K562 (cell line): ENCODE measurements around the gene ZNF407. TPM values are rescaled to one million over a fixed set of nuclear protein-coding genes. Genes with fewer than 3 reads are reported as not detected.

Experiments used
- ATAC-seq: fragments of 200-7000 bp; cut with Tn5 transposase; 3 replicates; pipeline ENCODE4 v1.9.1; 2020; ENCODE audit warnings: moderate library complexity
- BruUV-seq: library from RNA; stranded (reverse); fragments of 400-500 nt; replicated peaks from 2 replicates; lab custom pipeline; 2021; lab: Mats Ljungman, UMichigan
- CTCF ChIA-PET: fragments of 300-600 bp; formaldehyde crosslinking; extraction: SDS; loops from one replicate; lab custom pipeline; 2021; ENCODE audit warnings: low intra/inter-chr PET ratio; lab: Yijun Ruan, JAX
- POLR2A ChIA-PET: fragments of 300-600, 350-650 bp; sonication (Branson Sonifier 250); formaldehyde crosslinking; extraction: SDS; loops from one replicate; lab custom pipeline; 2021; ENCODE audit warnings: antibody characterized with exemption, inconsistent platforms; lab: Yijun Ruan, JAX
- DNase-seq, 4 experiments: peaks; one replicate each; pipeline versions ENCODE4 v3.0.0 to v3.0.0-alpha.2; 2011 to 2018; ENCODE audit warnings: low spot score in 3 of 4, mixed read lengths in 3 of 4; ENCODE audit errors: extremely low read depth in 1 of 4
- FAIRE-seq: peaks from 2 replicates; lab custom pipeline; 2011; peaks lifted over from hg19 to GRCh38; lab: Jason Lieb, UNC
- H2AFZ ChIP-seq: 2 replicates; pipeline ENCODE4 v1.6.0; 2011; ENCODE audit warnings: low read depth, low read length, control low read depth, inconsistent platforms
- H3K27ac ChIP-seq: fragments of 200-600 bp; 3 replicates; pipeline ENCODE4 v1.8.0; 2011; ENCODE audit warnings: low read depth, mild to moderate bottlenecking, control low read depth, inconsistent platforms, low read length, moderate library complexity, mixed read lengths; ENCODE audit errors: extremely low read depth
- H3K27me3 ChIP-seq, 2 experiments: fragments of 300-600 bp in 1 of 2; 2 replicates in 1 of 2; 3 replicates in 1 of 2; pipeline versions ENCODE4 v1.6.0 to v1.8.0; 2011; ENCODE audit warnings: inconsistent platforms in 2 of 2, low read length in 2 of 2, mild to moderate bottlenecking in 1 of 2, mixed read lengths in 1 of 2, moderate library complexity in 1 of 2; ENCODE audit not compliant: control insufficient read depth in 2 of 2, insufficient read depth in 2 of 2
- H3K36me3 ChIP-seq: fragments of 300-600 bp; 3 replicates; pipeline ENCODE4 v1.8.0; 2011; ENCODE audit warnings: mild to moderate bottlenecking, low read length, inconsistent platforms; ENCODE audit not compliant: control insufficient read depth, insufficient read depth
- H3K4me1 ChIP-seq, 2 experiments: fragments of 200-600 bp in 1 of 2; replicated peaks in 1 of 2; 2 replicates in 1 of 2; 3 replicates in 1 of 2; pipeline versions ENCODE4 v1.5.1 to v1.8.0; 2011; ENCODE audit warnings: inconsistent platforms in 2 of 2, low read length in 2 of 2, mild to moderate bottlenecking in 1 of 2, mixed read lengths in 1 of 2, moderate library complexity in 1 of 2; ENCODE audit not compliant: control insufficient read depth in 2 of 2, insufficient read depth in 2 of 2
- H3K4me2 ChIP-seq: 2 replicates; pipeline ENCODE4 v1.6.1; 2011; ENCODE audit warnings: low read length, control low read depth, inconsistent platforms, mixed read lengths; ENCODE audit not compliant: insufficient read depth
- H3K4me3 ChIP-seq: fragments of 200-600 bp; sonication (generic), shearing (Covaris generic); 2 replicates; pipeline ENCODE4 v1.5.1; 2016; ENCODE audit warnings: control low read depth, inconsistent platforms
- H3K79me2 ChIP-seq: fragments of 200-600 bp; 3 replicates; pipeline ENCODE4 v1.8.0; 2011; ENCODE audit warnings: low read length, inconsistent platforms; ENCODE audit not compliant: control insufficient read depth, insufficient read depth
- H3K9ac ChIP-seq, 2 experiments: 2 replicates each; pipeline versions ENCODE4 v1.6.0 to v1.6.1; 2011; ENCODE audit warnings: low read depth in 2 of 2, low read length in 2 of 2, control low read depth in 1 of 2, inconsistent platforms in 1 of 2, mild to moderate bottlenecking in 1 of 2, mixed read lengths in 1 of 2; ENCODE audit not compliant: insufficient read depth in 1 of 2
- H3K9me1 ChIP-seq: one replicate; pipeline ENCODE4 v1.6.0; 2011; ENCODE audit warnings: inconsistent platforms, mild to moderate bottlenecking, low read length, moderate library complexity; ENCODE audit not compliant: control insufficient read depth, insufficient read depth
- H3K9me3 ChIP-seq: replicated peaks from 2 replicates; pipeline ENCODE4 v1.5.1; 2011; ENCODE audit warnings: low read depth, low read length, inconsistent platforms; ENCODE audit not compliant: control insufficient read depth, insufficient read depth
- H4K20me1 ChIP-seq: replicated peaks from 2 replicates; pipeline ENCODE4 v1.6.1; 2011; ENCODE audit warnings: low read length, inconsistent platforms, mixed read lengths; ENCODE audit not compliant: control insufficient read depth, insufficient read depth
- BCL6 ChIP-seq: fragments of 250-450 bp; sonication (Bioruptor Pico); IDR thresholded peaks from 2 replicates; pipeline ENCODE4 v1.4.0; 2020
- HMG20B ChIP-seq: fragments of 250-450 bp; sonication (Bioruptor Pico); IDR thresholded peaks from 2 replicates; pipeline ENCODE4 v1.5.0; 2021; ENCODE audit warnings: mild to moderate bottlenecking
- KDM5B ChIP-seq: fragments of 200-600 bp; sonication (generic); IDR thresholded peaks from 2 replicates; pipeline ENCODE4 v1.6.1; 2012; ENCODE audit warnings: low read depth, mild to moderate bottlenecking, moderate library complexity, low read length, control low read depth, inconsistent platforms; ENCODE audit not compliant: insufficient replicate concordance
- NFIC ChIP-seq: fragments of 450-650 bp; IDR thresholded peaks from 2 replicates; pipeline ENCODE4 v1.6.1; 2017; ENCODE audit warnings: mild to moderate bottlenecking, inconsistent platforms
- RAD51 ChIP-seq: fragments of 450-650 bp; IDR thresholded peaks from 2 replicates; pipeline ENCODE4 v1.7.1; 2016; ENCODE audit warnings: low read depth, mild to moderate bottlenecking, borderline replicate concordance
- RBM34 ChIP-seq: fragments of 200-400 bp; formaldehyde crosslinking; IDR thresholded peaks from 2 replicates; pipeline ENCODE4 v1.6.1; 2018; ENCODE audit warnings: low read length, borderline replicate concordance; ENCODE audit not compliant: insufficient read depth
- ZBTB8A ChIP-seq: fragments of 450-650 bp; IDR thresholded peaks from 2 replicates; pipeline ENCODE4 v1.6.1; 2018; ENCODE audit warnings: mild to moderate bottlenecking, moderate library complexity; ENCODE audit not compliant: partially characterized antibody
- ZFP36 ChIP-seq: fragments of 150-350 bp; IDR thresholded peaks from 2 replicates; pipeline ENCODE4 v1.6.1; 2018; ENCODE audit warnings: low read length, low read depth; ENCODE audit not compliant: partially characterized antibody
- ZFX ChIP-seq: sonication (generic); formaldehyde crosslinking; IDR thresholded peaks from 2 replicates; pipeline ENCODE4 v1.8.0; 2022; ENCODE audit warnings: mild to moderate bottlenecking, missing genetic modification reagents, moderate library complexity
- ZNF133 ChIP-seq: fragments of 250-450 bp; sonication (Bioruptor Pico); IDR thresholded peaks from 2 replicates; pipeline ENCODE4 v1.4.0; 2020; ENCODE audit warnings: mild to moderate bottlenecking
- ZNF41 ChIP-seq: fragments of 250-450 bp; sonication (Bioruptor Pico); conservative IDR thresholded peaks from 2 replicates; pipeline ENCODE4 v1.4.0; 2020; ENCODE audit warnings: mild to moderate bottlenecking
- ZNF551 ChIP-seq: fragments of 250-450 bp; sonication (Bioruptor Pico); IDR thresholded peaks from 2 replicates; pipeline ENCODE4 v1.5.0; 2021; ENCODE audit warnings: mild to moderate bottlenecking, moderate library complexity
- WGBS: fragments of 100-300 bp; shearing (Covaris generic); methylation state at CpG from one replicate; pipeline ENCODE4 v1.1.6; 2016; ENCODE audit warnings: low coverage, mixed read lengths; ENCODE audit not compliant: insufficient coverage; ENCODE audit errors: missing lambda C conversion rate; 5-methylcytosine and 5-hydroxymethylcytosine counted together
- in situ Hi-C: fragments of 300-500 bp; cut with MboI; formaldehyde crosslinking; loops from 4 replicates; pipeline ENCODE4 v1.15.0; 2018; ENCODE audit warnings: inconsistent platforms, mixed read lengths
- intact Hi-C: fragments of 100-400 bp; cut with micrococcal nuclease; formaldehyde crosslinking; loops from 2 replicates; pipeline ENCODE4 v1.14.2; 2022
- polyA plus RNA-seq, 8 experiments: library from polyadenylated mRNA; depleted of rRNA in 4 of 8; stranded (reverse) in 5 of 8; unstranded in 3 of 8; fragments of >200 nt; fragmentation: Nextera tagmentation in 2 of 8; fragmentation: Illumina TruSeq in 1 of 8; extraction: Ambion mirVana in 2 of 8; extraction: Trizol in 1 of 8; gene quantifications; 2 replicates each; pipeline versions ENCODE4 v1.2.1 to v1.2.3, GENCODE V29; 2011 to 2014; ENCODE audit warnings: inconsistent platforms in 1 of 8, missing spikeins in 1 of 8
- total RNA-seq, 7 experiments: library from RNA; depleted of rRNA in 6 of 7; stranded (reverse); fragments of >200 nt in 6 of 7; fragmentation: Illumina TruSeq in 2 of 7; extraction: Trizol in 2 of 7; gene quantifications; 2 replicates each; pipeline versions ENCODE4 v1.2.1 to v1.2.3, GENCODE V29; 2011 to 2021; ENCODE audit warnings: low replicate concordance in 1 of 7
- TF ChIP-seq, protein P1 (sequence below): fragments of 450-650 bp; IDR thresholded peaks from 2 replicates; pipeline ENCODE4 v1.6.1; 2017; ENCODE audit warnings: antibody characterized with exemption, mild to moderate bottlenecking
- TF ChIP-seq, protein P2 (sequence below): fragments of 450-650 bp; conservative IDR thresholded peaks from 2 replicates; pipeline ENCODE4 v1.6.1; 2016; ENCODE audit warnings: missing genetic modification characterization, low read depth, mild to moderate bottlenecking, control low read depth, missing compliant biosample characterization

The ZNF407 gene
- total and polyA plus RNA-seq, 9 of the 15 experiments (the other 6 are each of a cell fraction or from before 2014, with no cell fraction given), result 0.21 to 5.4 (median 2.3) TPM

DNA sequence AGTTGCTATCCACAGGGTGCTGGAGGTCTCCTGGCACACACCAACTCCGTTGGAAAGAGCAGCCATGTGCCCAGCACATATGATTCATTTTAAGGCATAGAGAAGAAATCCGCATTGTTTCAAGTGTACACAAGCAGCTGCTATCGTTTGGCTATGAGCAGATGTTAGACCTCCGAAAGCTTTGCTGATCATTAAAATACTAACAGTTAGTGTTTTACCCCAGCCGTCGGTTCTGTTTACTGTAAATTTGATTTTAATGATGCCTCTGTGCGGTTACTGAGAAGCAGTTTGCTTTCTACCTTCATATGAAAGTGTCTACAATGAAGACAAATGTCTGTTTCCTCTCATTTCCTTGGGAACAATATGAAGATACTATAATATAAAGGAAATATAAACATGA lies 456.4 kb downstream of the ZNF407 start (continued):
- TF ChIP-seq, protein P1, sequence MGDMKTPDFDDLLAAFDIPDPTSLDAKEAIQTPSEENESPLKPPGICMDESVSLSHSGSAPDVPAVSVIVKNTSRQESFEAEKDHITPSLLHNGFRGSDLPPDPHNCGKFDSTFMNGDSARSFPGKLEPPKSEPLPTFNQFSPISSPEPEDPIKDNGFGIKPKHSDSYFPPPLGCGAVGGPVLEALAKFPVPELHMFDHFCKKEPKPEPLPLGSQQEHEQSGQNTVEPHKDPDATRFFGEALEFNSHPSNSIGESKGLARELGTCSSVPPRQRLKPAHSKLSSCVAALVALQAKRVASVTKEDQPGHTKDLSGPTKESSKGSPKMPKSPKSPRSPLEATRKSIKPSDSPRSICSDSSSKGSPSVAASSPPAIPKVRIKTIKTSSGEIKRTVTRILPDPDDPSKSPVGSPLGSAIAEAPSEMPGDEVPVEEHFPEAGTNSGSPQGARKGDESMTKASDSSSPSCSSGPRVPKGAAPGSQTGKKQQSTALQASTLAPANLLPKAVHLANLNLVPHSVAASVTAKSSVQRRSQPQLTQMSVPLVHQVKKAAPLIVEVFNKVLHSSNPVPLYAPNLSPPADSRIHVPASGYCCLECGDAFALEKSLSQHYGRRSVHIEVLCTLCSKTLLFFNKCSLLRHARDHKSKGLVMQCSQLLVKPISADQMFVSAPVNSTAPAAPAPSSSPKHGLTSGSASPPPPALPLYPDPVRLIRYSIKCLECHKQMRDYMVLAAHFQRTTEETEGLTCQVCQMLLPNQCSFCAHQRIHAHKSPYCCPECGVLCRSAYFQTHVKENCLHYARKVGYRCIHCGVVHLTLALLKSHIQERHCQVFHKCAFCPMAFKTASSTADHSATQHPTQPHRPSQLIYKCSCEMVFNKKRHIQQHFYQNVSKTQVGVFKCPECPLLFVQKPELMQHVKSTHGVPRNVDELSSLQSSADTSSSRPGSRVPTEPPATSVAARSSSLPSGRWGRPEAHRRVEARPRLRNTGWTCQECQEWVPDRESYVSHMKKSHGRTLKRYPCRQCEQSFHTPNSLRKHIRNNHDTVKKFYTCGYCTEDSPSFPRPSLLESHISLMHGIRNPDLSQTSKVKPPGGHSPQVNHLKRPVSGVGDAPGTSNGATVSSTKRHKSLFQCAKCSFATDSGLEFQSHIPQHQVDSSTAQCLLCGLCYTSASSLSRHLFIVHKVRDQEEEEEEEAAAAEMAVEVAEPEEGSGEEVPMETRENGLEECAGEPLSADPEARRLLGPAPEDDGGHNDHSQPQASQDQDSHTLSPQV, result no peak
- TF ChIP-seq RAD51, result no peak
- no peak for TF ChIP-seq ZNF41 (CRISPR knock-in tag)
- no peak for TF ChIP-seq NFIC
- TF ChIP-seq RBM34, result no peak
- TF ChIP-seq ZNF551 (CRISPR knock-in tag), result no peak

DNA sequence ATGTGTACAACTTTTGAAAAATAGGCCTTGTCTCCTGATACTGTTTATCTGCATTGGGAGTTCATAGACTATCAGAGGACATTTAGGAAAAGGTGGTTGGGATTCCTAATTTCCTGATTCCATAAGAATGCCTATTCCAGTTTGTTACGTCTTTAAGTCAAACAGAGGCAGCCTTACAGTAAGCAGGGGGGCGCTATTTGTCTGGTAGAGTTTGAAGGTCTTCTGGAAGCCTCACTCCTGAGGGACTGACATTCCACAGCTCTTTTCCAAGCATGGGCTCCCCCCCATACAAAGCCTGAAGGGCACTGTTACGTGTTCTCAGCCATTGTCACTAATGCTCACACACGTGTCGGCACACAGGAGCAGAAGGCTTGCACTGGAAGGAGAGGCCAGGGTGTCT lies 456.9 kb downstream of the ZNF407 start:
- Histone ChIP-seq H3K9ac (no peak overlapping the region), H3K79me2 (no peaks in the 10 kb centered on the region), H3K9me3 (no peaks in the 10 kb centered on the region), H2AFZ (no peak overlapping the region), H3K4me3 (no peak overlapping the region), H3K9me1 (no peaks in the 10 kb centered on the region), H3K27me3 (no peaks in the 10 kb centered on the region), H3K4me2 (no peak overlapping the region), H4K20me1 (no peaks in the 10 kb centered on the region), H3K36me3 (no peaks in the 10 kb centered on the region), H3K4me1 (no peaks in the 10 kb centered on the region), H3K27ac (no peak overlapping the region)
- ATAC-seq (no peak), FAIRE-seq (no peak), DNase-seq (no peak)
- WGBS, result 40% methylated on average over 2 of the region's 5 CpGs
- POLR2A ChIA-PET, result no interaction called here
- in situ Hi-C loops, result no loop called here
- CTCF ChIA-PET, result no interaction called here
- intact Hi-C loops, result no loop called here
- BruUV-seq, result no TSS peak
- no peak for TF ChIP-seq HMG20B (CRISPR knock-in tag)
- TF ChIP-seq ZFP36, result no peak
- no peak for TF ChIP-seq ZNF133 (CRISPR knock-in tag)
- no peak for TF ChIP-seq ZBTB8A
- no peak for TF ChIP-seq BCL6
- TF ChIP-seq, protein P2, sequence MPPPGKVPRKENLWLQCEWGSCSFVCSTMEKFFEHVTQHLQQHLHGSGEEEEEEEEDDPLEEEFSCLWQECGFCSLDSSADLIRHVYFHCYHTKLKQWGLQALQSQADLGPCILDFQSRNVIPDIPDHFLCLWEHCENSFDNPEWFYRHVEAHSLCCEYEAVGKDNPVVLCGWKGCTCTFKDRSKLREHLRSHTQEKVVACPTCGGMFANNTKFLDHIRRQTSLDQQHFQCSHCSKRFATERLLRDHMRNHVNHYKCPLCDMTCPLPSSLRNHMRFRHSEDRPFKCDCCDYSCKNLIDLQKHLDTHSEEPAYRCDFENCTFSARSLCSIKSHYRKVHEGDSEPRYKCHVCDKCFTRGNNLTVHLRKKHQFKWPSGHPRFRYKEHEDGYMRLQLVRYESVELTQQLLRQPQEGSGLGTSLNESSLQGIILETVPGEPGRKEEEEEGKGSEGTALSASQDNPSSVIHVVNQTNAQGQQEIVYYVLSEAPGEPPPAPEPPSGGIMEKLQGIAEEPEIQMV, result no peak
- no peak for TF ChIP-seq ZFX
- no peak for TF ChIP-seq KDM5B
- no peak for TF ChIP-seq ZNF41 (CRISPR knock-in tag)
